Thoracic aorta (tissue), 2 donors: ENCODE data around the gene PLA1A. TPM values are rescaled to one million over a fixed set of nuclear protein-coding genes. Genes with fewer than 3 reads are reported as not detected.

Experiments used
- ATAC-seq: fragments of 150-250 bp; one replicate; pipeline ENCODE4 v1.8.0; 2017; ENCODE audit warnings: low read depth; ENCODE audit not compliant: insufficient number of reproducible peaks, low FRiP score
- DNase-seq: peaks from one replicate; pipeline ENCODE4 v3.0.0-alpha.2; 2020; ENCODE audit warnings: low spot score
- H3K27ac ChIP-seq, 2 donors: fragments of 200-600 bp; sonication (generic); 1 replicate in 1 of 2; 2 replicates in 1 of 2; pipeline ENCODE4 v1.5.1; 2016; ENCODE audit warnings: mild to moderate bottlenecking in 2 of 2, moderate library complexity in 2 of 2
- H3K27me3 ChIP-seq: fragments of 200-600 bp; sonication (generic); replicated peaks from 2 replicates; pipeline ENCODE4 v1.6.0; 2016; ENCODE audit warnings: mild to moderate bottlenecking; ENCODE audit not compliant: insufficient read depth
- H3K36me3 ChIP-seq: fragments of 200-600 bp; sonication (generic); one replicate; pipeline ENCODE4 v1.5.1; 2016
- H3K4me1 ChIP-seq, 2 donors: fragments of 200-600 bp; sonication (generic); 1 replicate in 1 of 2; 2 replicates in 1 of 2; pipeline versions ENCODE4 v1.5.1 to v1.6.0; 2016; ENCODE audit warnings: low read depth in 2 of 2, mild to moderate bottlenecking in 1 of 2; ENCODE audit not compliant: control insufficient read depth in 1 of 2
- H3K4me3 ChIP-seq: fragments of 200-600 bp; sonication (generic); 2 replicates; pipeline ENCODE4 v1.5.1; 2016; ENCODE audit warnings: mild to moderate bottlenecking
- H3K9me3 ChIP-seq: fragments of 200-600 bp; sonication (generic); 2 replicates; pipeline ENCODE4 v1.5.1; 2016
- CTCF ChIP-seq: fragments of 200-600 bp; sonication (generic); IDR thresholded peaks from one replicate; pipeline ENCODE4 v1.5.1; 2019; ENCODE audit warnings: antibody characterized with exemption
- total RNA-seq, 2 donors: library from RNA; depleted of rRNA; stranded (reverse); fragments of >200 nt; gene quantifications; one replicate each; pipeline versions ENCODE4 v1.1.0 to v1.2.3, GENCODE V29; 2016

PLA1A gene
- total RNA-seq, 2 donors from 2014 or later: 4.9 to 20.8 TPM

GRCh38 chr3:119642746-119643473 is 45.2 kb downstream of the PLA1A start:
- Histone ChIP-seq H3K36me3 (peaks cover 4% of the 10 kb centered on the region), H3K4me1 (peaks cover 20% of the 10 kb centered on the region in 2 donors), H3K4me3 (no peak overlapping the region), H3K27me3 (no peaks in the 10 kb centered on the region), H3K27ac (no peak overlapping the region), H3K9me3 (no peaks in the 10 kb centered on the region)
- DNase-seq (no peak), ATAC-seq (no peak)
- TF ChIP-seq CTCF: no peak

- Histone ChIP-seq H3K27me3 (no peaks in the 10 kb centered on the region), H3K27ac (no peak overlapping the region), H3K4me3 (no peak overlapping the region), H3K9me3 (no peaks in the 10 kb centered on the region), H3K4me1 (peaks cover 20% of the 10 kb centered on the region in 2 donors), H3K36me3 (peaks cover 4% of the 10 kb centered on the region)
- TF ChIP-seq CTCF: no peak
- DNase-seq: no peak
- ATAC-seq: no peak
These were observed 45.8 kb downstream of the PLA1A start for GRCh38 chr3:119643528-119643927.

- Histone ChIP-seq H3K4me1 (peaks cover 18 to 20% of the 10 kb centered on the region in 2 donors), H3K36me3 (peaks cover 4% of the 10 kb centered on the region), H3K4me3 (no peak overlapping the region), H3K27me3 (no peaks in the 10 kb centered on the region), H3K9me3 (no peaks in the 10 kb centered on the region), H3K27ac (no peak overlapping the region)
- ATAC-seq (no peak), DNase-seq (no peak)
- no peak for TF ChIP-seq CTCF
These were observed 46.8 kb downstream of the PLA1A start for GRCh38 chr3:119644481-119644880.

- no peak for TF ChIP-seq CTCF
- DNase-seq (no peak), ATAC-seq (no peak)
- Histone ChIP-seq H3K4me1 (peaks cover 18 to 20% of the 10 kb centered on the region in 2 donors), H3K27ac (no peak overlapping the region), H3K4me3 (no peak overlapping the region), H3K27me3 (no peaks in the 10 kb centered on the region), H3K36me3 (peaks cover 4% of the 10 kb centered on the region), H3K9me3 (no peaks in the 10 kb centered on the region)
These were observed 48.1 kb downstream of the PLA1A start for GRCh38 chr3:119645813-119646212.

GRCh38 chr3:119647171-119647570 is 49.5 kb downstream of the PLA1A start:
- no peaks in the 10 kb centered on the region for H3K9me3 ChIP-seq
- H3K27me3 ChIP-seq: no peaks in the 10 kb centered on the region
- TF ChIP-seq CTCF: no peak
- ATAC-seq (peak; percentile 73), DNase-seq (no peak)
- peaks cover under 1% of the 10 kb centered on the region for H3K36me3 ChIP-seq
- H3K27ac ChIP-seq: peak overlapping the region; percentile 83 to 88
- H3K4me3 ChIP-seq: peak overlapping the region; percentile 10
- peaks cover 18 to 22% of the 10 kb centered on the region in 2 donors for H3K4me1 ChIP-seq
